Left lung (tissue), 10 donors: Measurements from ENCODE around the gene GPC5. TPM values are rescaled to one million over a fixed set of nuclear protein-coding genes. Genes with fewer than 3 reads are reported as not detected.

Experiments
- ATAC-seq: fragments of 200-7000 bp; cut with Tn5 transposase; one replicate; pipeline ENCODE4 v1.9.1; 2020; ENCODE audit warnings: moderate library complexity
- DNase-seq, 4 donors: peaks; one replicate each; pipeline ENCODE4 v3.0.0-alpha.2; 2013 to 2020
- H3K27ac ChIP-seq, 2 donors: fragments of 200-600 bp; sonication (generic) in 1 of 2; one replicate each; pipeline versions ENCODE4 v1.5.0 to v1.8.0; 2020 to 2021
- H3K27me3 ChIP-seq, 2 donors: fragments of 200-600 bp; sonication (generic) in 1 of 2; one replicate each; pipeline versions ENCODE4 v1.5.0 to v1.8.0; 2020 to 2021
- H3K36me3 ChIP-seq, 2 donors: fragments of 200-600 bp; sonication (generic) in 1 of 2; one replicate each; pipeline versions ENCODE4 v1.5.0 to v1.8.0; 2020 to 2021
- H3K4me1 ChIP-seq, 2 donors: fragments of 200-600 bp; one replicate each; pipeline ENCODE4 v1.8.0; 2021
- H3K4me3 ChIP-seq, 2 donors: fragments of 200-600 bp; sonication (generic) in 1 of 2; one replicate each; pipeline versions ENCODE4 v1.5.0 to v1.8.0; 2020 to 2021; ENCODE audit warnings: mild to moderate bottlenecking in 1 of 2
- H3K9me3 ChIP-seq, 2 donors: fragments of 200-600 bp; sonication (generic) in 1 of 2; one replicate each; pipeline versions ENCODE4 v1.5.0 to v1.8.0; 2020 to 2021
- CTCF ChIP-seq, 2 donors: fragments of 200-600 bp; sonication (generic) in 1 of 2; IDR thresholded peaks; one replicate each; pipeline versions ENCODE4 v1.5.0 to v1.8.0; 2021; ENCODE audit warnings: antibody characterized with exemption in 2 of 2
- intact Hi-C, 2 donors: fragments of 100-400 bp; cut with DNase I; formaldehyde crosslinking; loops; one replicate each; pipeline versions ENCODE4 v1.11.2 to v1.14.2; 2022
- microRNA-seq, 2 donors: library from miRNA; unstranded; fragments of <30 nt; microRNA quantifications; one replicate each; pipeline ENCODE4, GENCODE V29; 2019
- polyA plus RNA-seq, 6 donors: library from polyadenylated mRNA; unstranded; fragments of 120-200 nt; gene quantifications; one replicate each; pipeline ENCODE4 v1.2.1, GENCODE V29; 2013; ENCODE audit not compliant: insufficient read length in 6 of 6
- total RNA-seq, 2 donors: library from RNA; stranded (reverse); fragmentation: NEBNext Ultra II Directional; extraction: Animal tissue kit (Norgen Biotek cat#: 25700); gene quantifications; one replicate each; pipeline ENCODE4 v1.2.1, GENCODE V29; 2021
- donor health status: DM: no; HTN: yes; CAD: no.
- donor health status: DM: no; HTN: no; CAD: no.

The GPC5 gene
- total and polyA plus RNA-seq, 8 donors = 9.2 to 19.5 (median 11.5) TPM

DNA sequence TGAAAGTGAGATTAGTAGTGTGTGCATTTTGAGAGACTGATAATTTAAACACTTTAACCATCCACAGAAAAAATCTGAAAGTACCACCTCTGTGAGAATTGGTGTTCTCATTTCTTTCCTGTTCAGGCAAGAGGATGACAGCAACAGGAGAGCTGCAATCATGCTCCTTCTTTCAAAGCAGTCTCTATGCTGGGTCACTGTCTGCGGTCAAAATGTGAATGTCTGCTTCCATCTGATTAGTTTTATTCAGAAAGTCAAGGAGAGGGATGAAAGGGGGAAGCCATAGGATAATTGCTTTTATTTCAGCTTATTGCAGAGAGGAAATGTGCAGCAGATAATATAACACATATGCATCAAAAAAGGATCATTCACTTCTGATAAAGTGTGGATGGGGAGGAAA is 1514.2 kb downstream of the GPC5 start:
- H3K36me3 ChIP-seq = no peaks in the 10 kb centered on the region
- H3K4me3 ChIP-seq = no peak overlapping the region
- ATAC-seq = no peak
- no peak for TF ChIP-seq CTCF (IDR thresholded peaks at IDR 0.05)
- no peak overlapping the region for H3K27ac ChIP-seq
- intact Hi-C loops = no loop called here
- no peaks in the 10 kb centered on the region for H3K9me3 ChIP-seq
- no peaks in the 10 kb centered on the region for H3K27me3 ChIP-seq
- no peak for DNase-seq
- no peaks in the 10 kb centered on the region for H3K4me1 ChIP-seq

DNA sequence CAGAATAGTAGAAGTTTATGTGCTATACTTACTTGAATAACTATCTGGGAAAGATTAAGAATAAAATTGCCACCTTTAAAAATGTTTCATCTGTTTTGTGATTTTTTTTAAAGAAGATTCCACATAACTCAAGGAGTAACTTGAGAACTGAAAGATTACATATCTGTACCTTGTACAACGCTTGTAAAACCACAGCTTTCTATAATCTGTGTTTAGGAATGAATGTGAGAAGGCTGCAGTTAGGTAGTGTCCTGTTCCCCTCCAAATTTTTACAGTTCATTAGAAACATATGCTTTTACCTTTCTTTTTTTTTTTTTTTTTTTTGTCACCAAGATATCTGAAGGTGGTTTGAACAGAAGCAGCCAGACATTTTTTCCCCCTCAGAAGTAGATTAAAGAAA is 1515.4 kb downstream of the GPC5 start:
- H3K4me3 ChIP-seq = no peak overlapping the region
- no peak for TF ChIP-seq CTCF (IDR thresholded peaks at IDR 0.05)
- no peak for DNase-seq
- no peaks in the 10 kb centered on the region for H3K9me3 ChIP-seq
- no peak overlapping the region for H3K27ac ChIP-seq
- no peaks in the 10 kb centered on the region for H3K4me1 ChIP-seq
- no peaks in the 10 kb centered on the region for H3K27me3 ChIP-seq
- intact Hi-C loops = no loop called here
- H3K36me3 ChIP-seq = no peaks in the 10 kb centered on the region
- ATAC-seq = no peak

Small RNA genes lying within 50 kb of the gene (microRNA-seq; reads per million reads assigned to microRNA genes)
- 0 to 0.14 reads per million in 2 donors for gene MIR548AS

Other genes starting within 250 kb of the GPC5 start
- gene MIR17HG, start 50.9 kb upstream of the GPC5 start, total RNA-seq = 1 to 10 TPM; 2.4 to 7.6 TPM
- 1 to 10 TPM; 4.1 to 6.7 (median 4.8) TPM for gene MIR17HG, start 50.9 kb upstream of the GPC5 start, polyA plus RNA-seq